Measurements from ENCODE around the gene COCH. TPM values are rescaled to one million over a fixed set of nuclear protein-coding genes. Genes with fewer than 3 reads are reported as not detected.
"Not testable (repeated sequence)": the region's sequence is repeated elsewhere in the genome, so short reads cannot be mapped to it uniquely, and the experiment has no call there.

COCH gene
- total RNA-seq, 1 experiment from 2014 or later = 43.5 TPM

- no peak for DNase-seq (ENCODE audit: low read depth)
Observed at GRCh38 chr14:30925254-30925653, 50.9 kb downstream of the COCH start.

GRCh38 chr14:30928462-30928861 lies 54.1 kb downstream of the COCH start:
- no peak for DNase-seq (ENCODE audit: low read depth)

GRCh38 chr14:30933937-30934336 lies 59.6 kb downstream of the COCH start:
- DNase-seq (ENCODE audit: low read depth) = not testable (repeated sequence)

- DNase-seq (ENCODE audit: low read depth) = no peak
Observed at GRCh38 chr14:30935445-30935844, 61.1 kb downstream of the COCH start.

- no peak for DNase-seq (ENCODE audit: low read depth)
Observed at GRCh38 chr14:30938617-30939016, 64.3 kb downstream of the COCH start.

Other genes with a start within 250 kb of the COCH start
- gene AP4S1, start 151.1 kb downstream of the COCH start, total RNA-seq (2014; rRNA removed; shearing (Covaris generic)) = 4.9 and 12.6 TPM in 2 replicates
- gene STRN3, start 151.8 kb downstream of the COCH start, total RNA-seq (2014; rRNA removed; shearing (Covaris generic)) = 27.7 and 71.0 TPM in 2 replicates